ENCODE measurements around the gene CACNA1S. TPM values are rescaled to one million over a fixed set of nuclear protein-coding genes. Genes with fewer than 3 reads are reported as not detected.
A peak's percentile ranks its signal among the peaks of the same experiment; 100 is the strongest.

CACNA1S gene
- total RNA-seq, 2 donors from 2014 or later, result not detected

- Histone ChIP-seq H3K9me3 (no peaks in the 10 kb centered on the region), H3K36me3 (no peaks in the 10 kb centered on the region), H3K27me3 (replicated peaks; ENCODE audit: insufficient read depth) (no peaks in the 10 kb centered on the region), H3K4me1 (ENCODE audit: control insufficient read depth in 1 of 2, low read depth in 2 of 2) (no peaks in the 10 kb centered on the region), H3K4me3 (no peak overlapping the region), H3K27ac (no peak overlapping the region)
- DNase-seq (ENCODE audit: low spot score) (no peak), ATAC-seq (ENCODE audit: insufficient number of reproducible peaks, low FRiP score, low read depth) (peak; percentile 33)
- TF ChIP-seq CTCF (IDR thresholded peaks at IDR 0.05), result peak; percentile 76
Measured at GRCh38 chr1:201042779-201043461, 69.3 kb downstream of the CACNA1S start.

DNA sequence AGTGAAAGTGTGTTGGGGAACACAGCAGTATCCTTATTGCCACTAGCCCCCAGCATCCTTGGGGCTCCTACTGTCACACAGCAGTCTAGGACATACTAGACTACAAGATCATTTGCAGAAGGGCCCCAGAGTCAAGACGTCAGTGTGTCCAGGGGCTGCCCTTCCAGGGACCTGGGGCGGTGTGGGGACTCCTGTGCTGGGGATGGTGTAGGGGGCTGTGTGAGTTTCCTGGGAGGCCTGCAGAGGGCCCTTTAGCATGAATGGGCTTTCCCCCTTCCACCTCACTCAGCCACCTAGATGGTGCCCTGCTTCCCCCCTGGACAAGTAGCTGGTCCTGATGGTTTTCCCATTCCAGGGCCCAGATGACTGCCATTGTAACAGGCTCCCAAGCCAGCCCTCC lies 71.2 kb downstream of the CACNA1S start:
- no peaks in the 10 kb centered on the region for H3K36me3 ChIP-seq
- H3K4me1 ChIP-seq (ENCODE audit: control insufficient read depth in 1 of 2, low read depth in 2 of 2), result no peaks in the 10 kb centered on the region
- no peak overlapping the region for H3K27ac ChIP-seq
- H3K4me3 ChIP-seq, result no peak overlapping the region
- TF ChIP-seq CTCF (IDR thresholded peaks at IDR 0.05), result no peak
- DNase-seq (ENCODE audit: low spot score) (no peak), ATAC-seq (ENCODE audit: insufficient number of reproducible peaks, low FRiP score, low read depth) (no peak)
- no peaks in the 10 kb centered on the region for H3K9me3 ChIP-seq
- H3K27me3 ChIP-seq (replicated peaks; ENCODE audit: insufficient read depth), result no peaks in the 10 kb centered on the region

DNA sequence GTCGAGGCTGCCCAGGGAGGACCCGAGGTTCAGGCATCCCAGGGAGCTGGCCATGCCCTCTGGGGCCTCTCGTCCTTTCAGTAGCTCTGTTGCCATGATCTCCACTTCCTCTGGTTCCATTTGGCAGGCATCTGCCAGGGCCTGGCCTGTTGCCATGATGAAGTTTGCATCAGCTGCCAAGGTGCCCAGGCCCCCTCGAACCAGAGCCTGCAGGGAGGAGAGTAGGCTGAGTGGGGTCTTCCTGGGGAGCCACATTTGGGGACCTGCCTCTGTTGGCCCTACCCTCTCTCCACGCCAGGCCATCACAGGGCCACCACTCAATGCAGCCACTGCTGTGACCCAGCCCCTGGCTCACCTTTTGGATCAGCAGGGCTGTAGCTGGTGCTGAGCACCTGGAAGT lies 72.3 kb downstream of the CACNA1S start:
- Histone ChIP-seq H3K4me1 (ENCODE audit: control insufficient read depth in 1 of 2, low read depth in 2 of 2) (no peaks in the 10 kb centered on the region), H3K36me3 (no peaks in the 10 kb centered on the region), H3K27me3 (replicated peaks; ENCODE audit: insufficient read depth) (no peaks in the 10 kb centered on the region), H3K27ac (no peak overlapping the region), H3K9me3 (no peaks in the 10 kb centered on the region), H3K4me3 (no peak overlapping the region)
- ATAC-seq (ENCODE audit: insufficient number of reproducible peaks, low FRiP score, low read depth) (no peak), DNase-seq (ENCODE audit: low spot score) (no peak)
- no peak for TF ChIP-seq CTCF (IDR thresholded peaks at IDR 0.05)

DNA sequence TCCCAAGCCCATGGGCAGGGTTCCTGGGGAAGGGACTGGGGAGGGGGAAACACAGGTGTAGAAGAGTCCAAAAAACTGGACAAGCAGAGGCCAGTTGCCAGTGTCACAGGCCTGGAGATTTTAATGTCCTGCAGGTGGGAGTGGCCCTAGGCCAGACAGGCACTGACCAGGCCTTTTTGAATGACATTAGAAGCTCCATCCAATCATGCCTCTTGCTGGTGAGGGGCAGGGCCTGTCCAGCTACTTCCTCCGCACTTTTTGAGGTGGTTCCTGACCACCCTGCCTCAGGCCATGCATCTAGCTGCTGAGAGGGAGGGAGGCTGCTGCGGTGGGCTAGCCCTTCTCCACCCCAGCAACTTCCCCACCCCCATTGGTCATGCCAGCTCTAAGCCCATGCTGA lies 72.8 kb downstream of the CACNA1S start:
- no peak for TF ChIP-seq CTCF (IDR thresholded peaks at IDR 0.05)
- no peak for ATAC-seq (ENCODE audit: insufficient number of reproducible peaks, low FRiP score, low read depth)
- DNase-seq (ENCODE audit: low spot score), result no peak
- Histone ChIP-seq H3K9me3 (no peaks in the 10 kb centered on the region), H3K4me1 (ENCODE audit: control insufficient read depth in 1 of 2, low read depth in 2 of 2) (no peaks in the 10 kb centered on the region), H3K27me3 (replicated peaks; ENCODE audit: insufficient read depth) (no peaks in the 10 kb centered on the region), H3K27ac (no peak overlapping the region), H3K4me3 (no peak overlapping the region), H3K36me3 (no peaks in the 10 kb centered on the region)

- ATAC-seq (ENCODE audit: insufficient number of reproducible peaks, low FRiP score, low read depth) (no peak), DNase-seq (ENCODE audit: low spot score) (no peak)
- no peaks in the 10 kb centered on the region for H3K4me1 ChIP-seq (ENCODE audit: control insufficient read depth in 1 of 2, low read depth in 2 of 2)
Measured at GRCh38 chr1:201038186-201038876, 73.9 kb downstream of the CACNA1S start.

More at GRCh38 chr1:201038186-201038876, 73.9 kb downstream of the CACNA1S start:
- H3K36me3 ChIP-seq, result no peaks in the 10 kb centered on the region
- H3K4me3 ChIP-seq, result no peak overlapping the region
- H3K27ac ChIP-seq, result no peak overlapping the region
- H3K9me3 ChIP-seq, result no peaks in the 10 kb centered on the region
- no peaks in the 10 kb centered on the region for H3K27me3 ChIP-seq (replicated peaks; ENCODE audit: insufficient read depth)
- TF ChIP-seq CTCF (IDR thresholded peaks at IDR 0.05), result no peak

Measured in thoracic aorta (tissue), 2 donors.